ENCODE measurements around the gene CLIC5.
"Not testable (repeated sequence)": the region's sequence is repeated elsewhere in the genome, so short reads cannot be mapped to it uniquely, and the experiment has no call there.

Gene CLIC5

GRCh38 chr6:45926423-45926822 is 89.2 kb downstream of the CLIC5 start:
- not testable (repeated sequence) for DNase-seq (ENCODE audit: low read depth)

GRCh38 chr6:45924763-45925342 is 90.8 kb downstream of the CLIC5 start:
- DNase-seq (ENCODE audit: low read depth) = no peak

- DNase-seq (ENCODE audit: low read depth) = no peak
These were observed 91.7 kb downstream of the CLIC5 start for GRCh38 chr6:45923831-45924391.

GRCh38 chr6:45922728-45923351 is 92.8 kb downstream of the CLIC5 start:
- DNase-seq (ENCODE audit: low read depth) = peak; percentile 7

GRCh38 chr6:45921691-45922281 is 93.9 kb downstream of the CLIC5 start:
- DNase-seq (ENCODE audit: low read depth) = no peak

GRCh38 chr6:45920819-45921511 is 94.7 kb downstream of the CLIC5 start:
- DNase-seq (ENCODE audit: low read depth) = no peak

GRCh38 chr6:45917439-45917838 is 98.2 kb downstream of the CLIC5 start:
- DNase-seq (ENCODE audit: low read depth) = no peak

GRCh38 chr6:45916692-45917091 is 99.0 kb downstream of the CLIC5 start:
- DNase-seq (ENCODE audit: low read depth) = no peak

- DNase-seq (ENCODE audit: low read depth) = no peak
These were observed 99.7 kb downstream of the CLIC5 start for GRCh38 chr6:45915780-45916468.

- DNase-seq (ENCODE audit: low read depth) = no peak
These were observed 104.0 kb downstream of the CLIC5 start for GRCh38 chr6:45911691-45912090.

- no peak for DNase-seq (ENCODE audit: low read depth)
These were observed 111.7 kb downstream of the CLIC5 start for GRCh38 chr6:45903959-45904358.

- DNase-seq (ENCODE audit: low read depth) = no peak
These were observed 112.7 kb downstream of the CLIC5 start for GRCh38 chr6:45902984-45903383.

- DNase-seq (ENCODE audit: low read depth) = no peak
These were observed 113.7 kb downstream of the CLIC5 start for GRCh38 chr6:45901767-45902650.

GRCh38 chr6:45900808-45901752 is 114.6 kb downstream of the CLIC5 start:
- DNase-seq (ENCODE audit: low read depth) = no peak

GRCh38 chr6:45899683-45899946 is 116.0 kb downstream of the CLIC5 start:
- DNase-seq (ENCODE audit: low read depth) = no peak

- DNase-seq (ENCODE audit: low read depth) = no peak
These were observed 116.5 kb downstream of the CLIC5 start for GRCh38 chr6:45898941-45899682.

GRCh38 chr6:45896783-45897441 is 118.7 kb downstream of the CLIC5 start:
- no peak for DNase-seq (ENCODE audit: low read depth)

GRCh38 chr6:45895569-45895968 is 120.1 kb downstream of the CLIC5 start:
- no peak for DNase-seq (ENCODE audit: low read depth)

- no peak for DNase-seq (ENCODE audit: low read depth)
These were observed 122.9 kb downstream of the CLIC5 start for GRCh38 chr6:45892696-45893245.
